GM19193 (cell line): ENCODE measurements around the gene BRICD5.

ENCODE experiments used
- POLR2A ChIP-seq: IDR thresholded peaks from 4 replicates; pipeline ENCODE4 v1.6.1; 2011; ENCODE audit not compliant: insufficient read depth, insufficient read length; ENCODE audit errors: extremely low read depth

BRICD5 gene

GRCh38 chr16:2160915-2161551 lies 49.6 kb downstream of the BRICD5 start:
- TF ChIP-seq POLR2A: no peak
